Measurements from ENCODE around the gene ATG14.

- TF ChIP-seq POLR2AphosphoS5 (IDR thresholded peaks at IDR 0.05; ENCODE audit: low read depth), result no peak
- TF ChIP-seq, protein P1, sequence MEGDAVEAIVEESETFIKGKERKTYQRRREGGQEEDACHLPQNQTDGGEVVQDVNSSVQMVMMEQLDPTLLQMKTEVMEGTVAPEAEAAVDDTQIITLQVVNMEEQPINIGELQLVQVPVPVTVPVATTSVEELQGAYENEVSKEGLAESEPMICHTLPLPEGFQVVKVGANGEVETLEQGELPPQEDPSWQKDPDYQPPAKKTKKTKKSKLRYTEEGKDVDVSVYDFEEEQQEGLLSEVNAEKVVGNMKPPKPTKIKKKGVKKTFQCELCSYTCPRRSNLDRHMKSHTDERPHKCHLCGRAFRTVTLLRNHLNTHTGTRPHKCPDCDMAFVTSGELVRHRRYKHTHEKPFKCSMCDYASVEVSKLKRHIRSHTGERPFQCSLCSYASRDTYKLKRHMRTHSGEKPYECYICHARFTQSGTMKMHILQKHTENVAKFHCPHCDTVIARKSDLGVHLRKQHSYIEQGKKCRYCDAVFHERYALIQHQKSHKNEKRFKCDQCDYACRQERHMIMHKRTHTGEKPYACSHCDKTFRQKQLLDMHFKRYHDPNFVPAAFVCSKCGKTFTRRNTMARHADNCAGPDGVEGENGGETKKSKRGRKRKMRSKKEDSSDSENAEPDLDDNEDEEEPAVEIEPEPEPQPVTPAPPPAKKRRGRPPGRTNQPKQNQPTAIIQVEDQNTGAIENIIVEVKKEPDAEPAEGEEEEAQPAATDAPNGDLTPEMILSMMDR (IDR thresholded peaks at IDR 0.05; ENCODE audit: insufficient read depth, low read length), result no peak
- no peak for TF ChIP-seq REST (IDR thresholded peaks at IDR 0.05; ENCODE audit: insufficient replicate concordance, low read depth)
- TF ChIP-seq SPI1 (IDR thresholded peaks at IDR 0.05; ENCODE audit: borderline replicate concordance, low read depth), result no peak
Measured at GRCh38 chr14:55327179-55327578, 84.5 kb downstream of the ATG14 start.

All from HL-60 (cell line).